Measurements from ENCODE around the gene PLAC9.

DNA sequence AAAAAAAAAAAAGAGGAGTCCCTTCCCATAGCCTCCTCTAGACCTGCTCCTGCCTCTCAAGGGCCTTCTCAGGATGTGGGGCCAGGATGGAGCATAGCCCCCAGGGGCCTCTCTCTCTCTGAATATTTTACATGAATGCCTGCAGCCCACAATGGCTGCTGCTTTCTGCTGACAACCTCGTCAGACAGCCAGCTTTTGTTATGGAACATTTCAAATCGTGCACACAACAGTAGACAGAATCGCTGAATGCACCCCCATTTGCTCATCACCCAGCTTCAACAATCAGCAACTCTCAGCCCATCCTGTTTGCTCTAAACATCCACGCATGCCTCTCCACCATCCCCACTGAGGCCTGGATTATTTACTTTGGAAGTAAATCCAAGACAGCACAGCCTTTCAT lies 5.4 kb downstream of the PLAC9 start:
- no peak for TF ChIP-seq CTCF (IDR thresholded peaks at IDR 0.05; ENCODE audit: insufficient read depth, low read depth, low read length)
- no peak for TF ChIP-seq EZH2 (IDR thresholded peaks at IDR 0.05; ENCODE audit: insufficient read depth, low read length)

All from astrocyte (in vitro differentiated cells and primary cell).